Measurements from ENCODE around the gene GDF11. TPM values are rescaled to one million over a fixed set of nuclear protein-coding genes. Genes with fewer than 3 reads are reported as not detected.

The GDF11 gene
- total and polyA plus RNA-seq, 2 of the 4 experiments (the other 2 are of a cell fraction), result 2.7 to 12.9 TPM

GRCh38 chr12:55724226-55724939 is 18.5 kb upstream of the GDF11 start:
- Histone ChIP-seq H2BK15ac (ENCODE audit: low read depth, low read length) (no peak overlapping the region), H3K9me1 (ENCODE audit: insufficient read depth, low read length) (peaks cover 12% of the 10 kb centered on the region; the same call in 1 of the 2 replicates), H2AFZ (replicated peaks; ENCODE audit: low read length, poor library complexity) (peak overlapping the region; percentile 5), H2BK5ac (ENCODE audit: low read depth, low read length, poor library complexity, severe bottlenecking) (no peak overlapping the region), H3K56ac (ENCODE audit: extremely low read depth, insufficient read depth, low read length) (no peak overlapping the region), H3K18ac (ENCODE audit: low read depth, low read length) (no peak overlapping the region), H3K4me3 (ENCODE audit: insufficient read depth, low read depth, low read length) (no peak overlapping the region), H3K9ac (ENCODE audit: low read depth, low read length) (no peak overlapping the region), H3K14ac (replicated peaks; ENCODE audit: low read depth, low read length) (no peak overlapping the region), H3K27me3 (ENCODE audit: control insufficient read depth, insufficient read depth, low read length) (no peaks in the 10 kb centered on the region), H2BK20ac (ENCODE audit: low read depth, low read length) (no peak overlapping the region), H3K27ac (ENCODE audit: insufficient read depth, low read length) (no peak overlapping the region), H3K4me2 (ENCODE audit: low read depth, low read length) (no peak overlapping the region), H3K4me1 (ENCODE audit: control insufficient read depth, insufficient read depth, low read length) (peaks cover 20% of the 10 kb centered on the region), H4K20me1 (ENCODE audit: insufficient read depth, low read length) (peaks cover 68% of the 10 kb centered on the region), H2AK5ac (ENCODE audit: low read depth, low read length) (no peak overlapping the region), H2AK9ac (replicated peaks; ENCODE audit: low read depth, low read length, poor library complexity) (peak overlapping the region; percentile 55), H3K23ac (ENCODE audit: low read depth, low read length) (no peak overlapping the region), H3K4ac (ENCODE audit: low read depth, low read length) (no peak overlapping the region), H4K91ac (ENCODE audit: insufficient read depth, low read depth, low read length) (no peak overlapping the region), H4K5ac (ENCODE audit: low read depth, low read length) (no peak overlapping the region), H3K36me3 (ENCODE audit: control insufficient read depth, insufficient read depth, low read length) (peaks cover 45% of the 10 kb centered on the region), H3K79me1 (ENCODE audit: low read depth in 1 of 2, low read length in 2 of 2) (peaks cover 10 to 58% of the 10 kb centered on the region in 2 experiments), H4K8ac (ENCODE audit: low read depth in 2 of 2, low read length in 2 of 2) (no peak overlapping the region), H3K9me3 (ENCODE audit: control insufficient read depth, insufficient read depth, low read length) (no peaks in the 10 kb centered on the region), H2BK120ac (ENCODE audit: low read depth, low read length) (no peak overlapping the region)
- TF ChIP-seq MAZ (IDR thresholded peaks at IDR 0.05; ENCODE audit: borderline replicate concordance, low read depth, low read length) (no peak), RAD21 (IDR thresholded peaks at IDR 0.05; ENCODE audit: low read length) (peak; percentile 64), SMC3 (IDR thresholded peaks at IDR 0.05; ENCODE audit: low read depth, low read length) (0 out of 2 replicates have a peak, but pooled peaks have one; percentile 35), CTCF (conservative IDR thresholded peaks at IDR 0.05; ENCODE audit: low read depth, low read length) (peak; percentile 61)
- no peak for ATAC-seq (ENCODE audit: low read depth)
- BruUV-seq (replicated peaks), result no TSS peak
- ChIA-PET POLR2A (ENCODE audit: unreplicated experiment) (no interaction called here), CTCF (interaction anchor here (1.0 kb wide), 1 partner anchor 60 kb away, joined by 3 read pairs; no protein-coding TSS in a partner anchor)
- no CpG with 5 or more reads among the region's 11 CpGs for WGBS, 2 experiments (ENCODE audit: extremely low coverage in 2 of 2, insufficient read length in 1 of 2)
- dilution Hi-C loops (cut with HindIII; ENCODE audit: low sequenced_read_pairs, unreplicated experiment) (no loop called here), in situ Hi-C loops (cut with MboI; ENCODE audit: low sequenced_read_pairs) (no loop called here), intact Hi-C loops (cut with micrococcal nuclease) (no loop called here)
- peak; percentile 69 for DNase-seq

Data from IMR-90 (cell line).